ENCODE measurements around the gene POLR2A.
"Not testable (repeated sequence)": the region's sequence is repeated elsewhere in the genome, so short reads cannot be mapped to it uniquely, and the experiment has no call there.

POLR2A gene

DNA sequence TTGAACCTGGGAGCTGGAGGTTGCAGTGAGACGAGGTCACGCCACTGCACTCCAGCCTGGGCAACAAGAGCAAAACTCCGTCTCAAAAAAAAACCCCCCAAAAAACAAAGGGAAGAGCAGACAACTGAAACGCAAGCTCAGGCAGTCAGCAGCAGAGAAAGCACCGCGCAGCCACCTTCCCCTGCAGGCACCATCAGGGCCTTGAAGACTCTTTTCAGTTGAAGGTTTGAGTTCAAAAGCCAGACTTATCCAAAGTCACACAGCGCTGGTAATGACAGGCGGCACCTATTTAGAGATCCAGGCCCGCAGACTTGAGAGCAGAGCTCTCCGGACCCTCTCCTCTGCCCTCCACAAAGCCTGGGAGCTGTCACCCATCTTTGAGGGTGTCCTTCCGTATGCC, 15.9 kb upstream of the POLR2A start:
- Histone ChIP-seq H3K4me3 (ENCODE audit: low read depth, low read length) (no peak overlapping the region), H3K9me3 (ENCODE audit: severe bottlenecking) (no peaks in the 10 kb centered on the region), H3K27ac (no peak overlapping the region), H3K36me3 (peaks cover 16% of the 10 kb centered on the region), H3K27me3 (ENCODE audit: insufficient read depth, low read depth, severe bottlenecking) (no peaks in the 10 kb centered on the region)
- TF ChIP-seq, protein P1, sequence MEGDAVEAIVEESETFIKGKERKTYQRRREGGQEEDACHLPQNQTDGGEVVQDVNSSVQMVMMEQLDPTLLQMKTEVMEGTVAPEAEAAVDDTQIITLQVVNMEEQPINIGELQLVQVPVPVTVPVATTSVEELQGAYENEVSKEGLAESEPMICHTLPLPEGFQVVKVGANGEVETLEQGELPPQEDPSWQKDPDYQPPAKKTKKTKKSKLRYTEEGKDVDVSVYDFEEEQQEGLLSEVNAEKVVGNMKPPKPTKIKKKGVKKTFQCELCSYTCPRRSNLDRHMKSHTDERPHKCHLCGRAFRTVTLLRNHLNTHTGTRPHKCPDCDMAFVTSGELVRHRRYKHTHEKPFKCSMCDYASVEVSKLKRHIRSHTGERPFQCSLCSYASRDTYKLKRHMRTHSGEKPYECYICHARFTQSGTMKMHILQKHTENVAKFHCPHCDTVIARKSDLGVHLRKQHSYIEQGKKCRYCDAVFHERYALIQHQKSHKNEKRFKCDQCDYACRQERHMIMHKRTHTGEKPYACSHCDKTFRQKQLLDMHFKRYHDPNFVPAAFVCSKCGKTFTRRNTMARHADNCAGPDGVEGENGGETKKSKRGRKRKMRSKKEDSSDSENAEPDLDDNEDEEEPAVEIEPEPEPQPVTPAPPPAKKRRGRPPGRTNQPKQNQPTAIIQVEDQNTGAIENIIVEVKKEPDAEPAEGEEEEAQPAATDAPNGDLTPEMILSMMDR (IDR thresholded peaks at IDR 0.05; ENCODE audit: low read depth, low read length) = no peak
- no peak for DNase-seq

DNA sequence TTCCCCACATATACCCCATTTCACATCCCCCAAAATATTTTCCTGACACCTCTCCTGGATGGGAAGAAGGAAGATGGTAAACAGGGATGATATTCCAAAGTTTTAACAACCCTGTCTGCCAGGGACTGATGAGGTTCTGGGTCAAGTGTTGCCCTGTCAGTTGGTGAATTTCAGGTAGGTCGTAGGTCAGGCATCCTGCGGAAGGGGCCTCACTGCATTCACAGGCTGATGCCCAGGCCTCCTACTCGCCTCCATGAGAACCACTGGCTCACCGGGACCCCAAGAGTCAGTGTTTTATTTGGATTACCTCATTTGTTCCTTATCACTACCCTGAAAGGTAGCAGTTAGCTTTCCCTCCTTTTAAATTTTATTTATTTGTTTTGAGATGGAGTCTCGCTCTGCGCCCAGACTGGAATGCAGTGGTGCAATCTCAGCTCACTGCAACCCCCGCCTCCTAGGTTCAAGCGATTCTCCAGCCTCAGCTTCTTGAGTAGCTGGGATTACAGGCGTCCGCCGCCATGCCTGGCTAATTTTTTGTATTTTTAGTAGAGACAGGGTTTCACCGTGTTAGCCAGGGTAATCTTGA, 15.3 kb upstream of the POLR2A start:
- no peak overlapping the region for H3K4me3 ChIP-seq (ENCODE audit: low read depth, low read length)
- H3K9me3 ChIP-seq (ENCODE audit: severe bottlenecking) = no peaks in the 10 kb centered on the region
- peaks cover 10% of the 10 kb centered on the region for H3K36me3 ChIP-seq
- TF ChIP-seq, protein P1 (IDR thresholded peaks at IDR 0.05; ENCODE audit: low read depth, low read length) = no peak
- no peaks in the 10 kb centered on the region for H3K27me3 ChIP-seq (ENCODE audit: insufficient read depth, low read depth, severe bottlenecking)
- no peak overlapping the region for H3K27ac ChIP-seq
- no peak for DNase-seq

DNA sequence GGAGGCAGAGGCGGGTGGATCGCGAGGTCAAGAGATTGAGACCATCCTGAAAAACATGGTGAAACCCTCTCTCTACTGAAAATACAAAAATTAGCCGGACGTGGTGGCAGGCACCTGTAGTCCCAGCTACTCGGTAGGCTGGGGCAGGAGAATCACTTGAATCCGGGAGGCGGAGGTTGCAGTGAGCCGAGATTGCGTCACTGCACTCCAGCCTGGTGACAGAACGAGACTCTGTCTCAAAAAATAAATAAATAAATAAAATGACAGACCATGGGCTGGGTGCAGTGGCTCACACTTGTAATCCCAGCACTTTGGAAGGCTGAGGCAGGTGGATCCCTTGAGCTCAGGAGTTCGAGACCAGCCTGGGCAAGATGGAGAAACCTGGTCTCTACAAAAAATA, 14.3 kb upstream of the POLR2A start:
- not testable (repeated sequence) for H3K4me3 ChIP-seq (ENCODE audit: low read depth, low read length); H3K27ac ChIP-seq; H3K36me3 ChIP-seq

DNA sequence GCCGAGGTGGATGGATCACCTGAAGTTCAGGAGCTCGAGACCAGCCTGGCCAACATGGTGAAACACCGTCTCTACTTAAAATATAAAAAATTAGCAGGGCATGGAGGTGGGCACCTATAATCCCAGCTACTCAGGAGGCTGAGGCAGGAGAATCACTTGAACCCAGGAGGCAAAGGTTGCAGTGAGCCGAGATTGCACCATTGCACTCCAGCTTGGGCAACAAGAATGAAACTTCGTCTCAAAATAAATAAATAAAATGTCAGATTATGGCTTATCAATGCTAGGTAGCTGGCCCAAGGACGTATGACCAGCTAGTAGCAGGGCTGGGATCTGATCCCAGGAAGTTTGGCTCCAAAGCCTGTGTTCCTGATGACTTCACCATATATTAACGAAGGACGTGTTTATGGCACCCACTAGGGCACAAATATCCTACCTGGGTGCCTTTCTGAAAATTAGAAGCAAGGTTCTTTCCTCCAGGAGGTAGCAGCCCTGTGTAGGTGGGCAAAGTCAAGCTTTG, 13.7 kb upstream of the POLR2A start:
- not testable (repeated sequence) for H3K4me3 ChIP-seq (ENCODE audit: low read depth, low read length); DNase-seq; H3K27ac ChIP-seq; H3K27me3 ChIP-seq (ENCODE audit: insufficient read depth, low read depth, severe bottlenecking); H3K36me3 ChIP-seq; H3K9me3 ChIP-seq (ENCODE audit: severe bottlenecking)

More for the DNA sequence above, 14.3 kb upstream of the POLR2A start:
- H3K9me3 ChIP-seq (ENCODE audit: severe bottlenecking); H3K27me3 ChIP-seq (ENCODE audit: insufficient read depth, low read depth, severe bottlenecking); DNase-seq: not testable (repeated sequence)

DNA sequence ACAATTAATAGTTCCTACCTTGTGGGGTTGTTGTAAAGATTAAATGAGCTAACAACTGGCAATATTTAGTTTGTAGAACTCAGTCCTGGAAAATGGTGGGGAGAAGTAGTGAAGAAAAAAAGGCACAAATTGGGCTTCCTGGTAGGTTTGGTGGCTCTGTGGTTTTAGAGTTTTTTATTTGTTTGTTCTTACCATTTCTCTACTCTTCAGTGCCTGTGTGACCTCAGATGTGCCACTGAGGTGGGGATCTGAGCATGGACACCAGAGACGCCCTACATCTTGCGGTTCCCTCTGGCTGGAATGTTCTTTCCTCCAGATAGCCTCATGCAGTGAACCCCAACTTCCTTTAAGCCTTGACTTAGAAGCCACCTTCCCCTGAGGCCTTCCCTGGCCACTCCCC, 12.4 kb upstream of the POLR2A start:
- H3K9me3 ChIP-seq (ENCODE audit: severe bottlenecking) = no peaks in the 10 kb centered on the region
- peaks cover 2% of the 10 kb centered on the region for H3K36me3 ChIP-seq
- TF ChIP-seq, protein P1 (IDR thresholded peaks at IDR 0.05; ENCODE audit: low read depth, low read length) = no peak
- H3K27ac ChIP-seq = no peak overlapping the region
- H3K27me3 ChIP-seq (ENCODE audit: insufficient read depth, low read depth, severe bottlenecking) = no peaks in the 10 kb centered on the region
- no peak for DNase-seq
- H3K4me3 ChIP-seq (ENCODE audit: low read depth, low read length) = no peak overlapping the region

DNA sequence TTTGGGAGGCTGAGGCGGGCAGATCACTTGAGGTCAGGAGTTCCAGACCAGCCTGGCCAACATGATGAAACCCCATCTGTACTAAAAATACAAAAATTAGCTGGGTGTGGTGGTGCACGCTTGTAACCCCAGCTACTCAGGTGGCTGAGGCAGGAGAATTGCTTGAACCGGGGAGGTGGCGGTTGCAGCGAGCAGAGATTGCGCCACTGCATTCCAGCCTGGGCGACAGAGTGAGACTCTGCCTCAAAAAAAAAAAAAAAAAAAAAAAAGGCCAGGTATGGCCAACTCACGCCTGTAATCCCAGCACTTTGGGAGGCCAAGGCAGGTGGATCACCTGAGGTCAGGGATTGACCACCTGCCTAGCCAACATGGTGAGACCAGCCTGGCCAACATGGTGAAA, 9.4 kb upstream of the POLR2A start:
- H3K4me3 ChIP-seq (ENCODE audit: low read depth, low read length); H3K36me3 ChIP-seq; DNase-seq; H3K27ac ChIP-seq; H3K9me3 ChIP-seq (ENCODE audit: severe bottlenecking); H3K27me3 ChIP-seq (ENCODE audit: insufficient read depth, low read depth, severe bottlenecking): not testable (repeated sequence)

DNA sequence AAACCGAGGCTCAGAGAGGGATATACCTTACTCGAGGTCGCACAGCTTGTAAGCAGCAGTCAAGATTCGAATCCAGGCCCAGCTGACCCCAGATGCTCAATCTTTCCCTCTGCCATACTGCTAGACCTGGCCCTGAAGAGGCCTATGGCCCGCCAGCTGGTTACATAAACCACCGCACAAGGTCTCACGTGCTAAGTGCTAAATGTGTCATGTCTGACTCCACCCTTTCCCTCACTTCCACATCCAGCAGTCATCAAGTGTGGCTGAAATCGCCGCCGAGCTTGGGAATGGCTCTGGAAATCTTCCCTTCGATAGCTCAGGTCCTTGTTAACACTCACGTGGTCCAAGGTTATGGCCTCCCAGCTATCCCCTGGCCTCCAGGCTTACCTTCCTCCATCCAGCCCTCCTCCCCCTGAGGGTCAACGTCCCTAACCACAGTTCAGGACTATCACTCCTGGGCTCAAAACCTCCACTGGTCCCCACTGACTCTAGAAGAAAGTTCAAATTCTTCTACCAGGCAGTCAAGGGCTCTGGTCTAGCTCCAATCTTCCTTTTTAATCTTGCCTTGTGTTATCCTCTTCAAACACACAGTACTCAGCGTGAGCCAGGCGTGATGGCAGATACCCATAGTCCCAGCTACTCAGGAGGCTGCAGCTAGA, 8.3 kb upstream of the POLR2A start:
- Histone ChIP-seq H3K27me3 (ENCODE audit: insufficient read depth, low read depth, severe bottlenecking) (no peaks in the 10 kb centered on the region), H3K27ac (no peak overlapping the region), H3K36me3 (no peaks in the 10 kb centered on the region), H3K9me3 (ENCODE audit: severe bottlenecking) (no peaks in the 10 kb centered on the region), H3K4me3 (ENCODE audit: low read depth, low read length) (no peak overlapping the region)
- TF ChIP-seq, protein P1 (IDR thresholded peaks at IDR 0.05; ENCODE audit: low read depth, low read length) = no peak
- no peak for DNase-seq
